HCT116 (cell line): ENCODE data around the gene ZMYND12.

Source experiments
- CEBPB ChIP-seq: IDR thresholded peaks from 2 replicates; pipeline ENCODE4 v1.6.1; 2012; ENCODE audit warnings: low read depth
- FOSL1 ChIP-seq: IDR thresholded peaks from 2 replicates; pipeline ENCODE4 v1.6.1; 2012; ENCODE audit warnings: low read depth
- RAD21 ChIP-seq: IDR thresholded peaks from 2 replicates; pipeline ENCODE4 v1.6.1; 2012; ENCODE audit warnings: low read depth, mild to moderate bottlenecking
- SIN3A ChIP-seq: IDR thresholded peaks from 2 replicates; pipeline ENCODE4 v1.6.1; 2012; ENCODE audit warnings: low read depth
- ZFX ChIP-seq: fragments of 450-650 bp; IDR thresholded peaks from 2 replicates; pipeline ENCODE4 v1.6.1; 2017

GRCh38 chr1:42432714-42433113 is 23.1 kb downstream of the ZMYND12 start:
- no peak for TF ChIP-seq ZFX
- TF ChIP-seq SIN3A = no peak
- TF ChIP-seq RAD21 = no peak
- TF ChIP-seq CEBPB = no peak
- no peak for TF ChIP-seq FOSL1
